GM12878 (cell line): ENCODE measurements around the gene TIMM9. TPM values are rescaled to one million over a fixed set of nuclear protein-coding genes. Genes with fewer than 3 reads are reported as not detected.

ENCODE experiments used
- ATAC-seq: fragments of 200-7000 bp; cut with Tn5 transposase; 3 replicates; pipeline ENCODE4 v1.9.1; 2020; ENCODE audit warnings: mild to moderate bottlenecking, moderate library complexity
- BruUV-seq: library from RNA; stranded (reverse); fragments of 400-500 nt; replicated peaks from 2 replicates; lab custom pipeline; 2021; lab: Mats Ljungman, UMichigan
- CTCF ChIA-PET: fragments of 300-600 bp; sonication (Branson Sonifier 250); formaldehyde crosslinking; extraction: SDS; loops from one replicate; lab custom pipeline; 2021; ENCODE audit warnings: inconsistent platforms; lab: Yijun Ruan, JAX
- POLR2A ChIA-PET: fragments of 350-600 bp; formaldehyde crosslinking; extraction: SDS; loops from one replicate; lab custom pipeline; 2021; ENCODE audit warnings: inconsistent platforms; lab: Charles Lee
- RAD21 ChIA-PET: fragments of 300-600 bp; sonication (Branson Sonifier 250); formaldehyde crosslinking; loops from one replicate; lab custom pipeline; 2023; ENCODE audit warnings: antibody characterized with exemption; ENCODE audit not compliant: unreplicated experiment; lab: Charles Lee
- SMC1A ChIA-PET: fragments of 300-600 bp; sonication (Branson Sonifier 250); formaldehyde crosslinking; loops from one replicate; lab custom pipeline; 2023; ENCODE audit not compliant: unreplicated experiment, uncharacterized antibody; lab: Charles Lee
- DNase-seq: peaks from one replicate; pipeline ENCODE4 v3.0.0-alpha.2; 2011; ENCODE audit warnings: low read depth, low spot score
- FAIRE-seq: peaks from 3 replicates; lab custom pipeline; 2011; peaks lifted over from hg19 to GRCh38; lab: Jason Lieb, UNC
- H2AFZ ChIP-seq: 2 replicates; pipeline ENCODE4 v1.6.0; 2011; ENCODE audit warnings: low read depth, low read length, control low read depth; ENCODE audit not compliant: control insufficient read depth
- H3K27ac ChIP-seq: 2 replicates; pipeline ENCODE4 v1.5.1; 2011; ENCODE audit warnings: control low read depth; ENCODE audit not compliant: control insufficient read depth, insufficient read depth
- H3K27me3 ChIP-seq, 2 experiments: replicated peaks in 1 of 2; 2 replicates each; pipeline versions ENCODE4 v1.6.0 to v1.6.1; 2011; ENCODE audit warnings: low read length in 1 of 2; ENCODE audit not compliant: control insufficient read depth in 2 of 2, insufficient read depth in 2 of 2
- H3K36me3 ChIP-seq, 2 experiments: 2 replicates each; pipeline ENCODE4 v1.5.1; 2011; ENCODE audit warnings: low read length in 1 of 2; ENCODE audit not compliant: control insufficient read depth in 2 of 2, insufficient read depth in 2 of 2
- H3K4me1 ChIP-seq: 2 replicates; pipeline ENCODE4 v1.6.1; 2011; ENCODE audit warnings: mild to moderate bottlenecking, low read length, moderate library complexity, mixed read lengths; ENCODE audit not compliant: control insufficient read depth, insufficient read depth
- H3K4me2 ChIP-seq: 2 replicates; pipeline ENCODE4 v1.6.0; 2011; ENCODE audit warnings: control low read depth; ENCODE audit not compliant: control insufficient read depth, insufficient read depth
- H3K4me3 ChIP-seq: fragments of 200-600 bp; sonication (generic); 2 replicates; pipeline ENCODE4 v1.5.1; 2016
- H3K79me2 ChIP-seq: 2 replicates; pipeline ENCODE4 v1.6.0; 2011; ENCODE audit warnings: low read length; ENCODE audit not compliant: control insufficient read depth, insufficient read depth
- H3K9ac ChIP-seq: 2 replicates; pipeline ENCODE4 v1.8.0; 2011; ENCODE audit warnings: low read length, control low read depth, mixed read lengths; ENCODE audit not compliant: control insufficient read depth, insufficient read depth
- H3K9me3 ChIP-seq: replicated peaks from 3 replicates; pipeline ENCODE4 v1.5.1; 2011; ENCODE audit warnings: mild to moderate bottlenecking, low read length; ENCODE audit not compliant: control insufficient read depth, insufficient read depth
- H4K20me1 ChIP-seq: 2 replicates; pipeline ENCODE4 v1.6.0; 2011; ENCODE audit not compliant: control insufficient read depth, insufficient read depth
- CREB1 ChIP-seq: IDR thresholded peaks from 2 replicates; pipeline ENCODE4 v1.6.1; 2012; ENCODE audit warnings: low read depth, mild to moderate bottlenecking, inconsistent platforms
- HDGF ChIP-seq: fragments of 450-650 bp; IDR thresholded peaks from 2 replicates; pipeline ENCODE4 v1.6.1; 2016; ENCODE audit warnings: antibody characterized with exemption
- KLF5 ChIP-seq: fragments of 450-650 bp; IDR thresholded peaks from 2 replicates; pipeline ENCODE4 v1.6.1; 2014; ENCODE audit warnings: mild to moderate bottlenecking; ENCODE audit not compliant: partially characterized antibody
- MTA3 ChIP-seq: IDR thresholded peaks from 2 replicates; pipeline ENCODE4 v1.6.1; 2012; ENCODE audit warnings: low read length, inconsistent platforms, borderline replicate concordance
- PML ChIP-seq: IDR thresholded peaks from 2 replicates; pipeline ENCODE4 v1.6.1; 2012; ENCODE audit warnings: low read length, inconsistent platforms
- POLR2AphosphoS5 ChIP-seq: IDR thresholded peaks from 2 replicates; pipeline ENCODE4 v1.6.1; 2011; ENCODE audit warnings: mild to moderate bottlenecking, low read length, inconsistent platforms
- SIN3A ChIP-seq: IDR thresholded peaks from 2 replicates; pipeline ENCODE4 v1.6.1; 2012; ENCODE audit warnings: low read depth, low read length, improper control_type of control experiment
- TBL1XR1 ChIP-seq: IDR thresholded peaks from 2 replicates; pipeline ENCODE4 v1.6.1; 2012; ENCODE audit warnings: low read depth, low read length, improper control_type of control experiment
- WGBS: methylation state at CpG from one replicate; pipeline ENCODE4 v1.1.6; 2016; ENCODE audit warnings: low lambda C conversion rate; ENCODE audit not compliant: insufficient replicate concordance, insufficient coverage; ENCODE audit errors: missing lambda C conversion rate; 5-methylcytosine and 5-hydroxymethylcytosine counted together
- in situ Hi-C: fragments of 300-500 bp; cut with MboI; formaldehyde crosslinking; loops from 9 replicates; pipeline ENCODE4 v1.14.3; 2018; ENCODE audit warnings: mixed read lengths
- intact Hi-C: fragments of 100-400 bp; cut with micrococcal nuclease; formaldehyde crosslinking; loops from one replicate; pipeline ENCODE4 v1.14.2; 2022; ENCODE audit not compliant: unreplicated experiment
- polyA plus RNA-seq, 11 experiments: library from polyadenylated mRNA; depleted of rRNA in 4 of 11; unstranded in 6 of 11; stranded (reverse) in 5 of 11; fragments of >200 nt; fragmentation: Nextera tagmentation in 4 of 11; fragmentation: Illumina TruSeq in 1 of 11; extraction: Ambion mirVana in 4 of 11; extraction: Trizol in 1 of 11; gene quantifications; 1 replicate in 1 of 11; 2 replicates in 10 of 11; pipeline versions ENCODE4 v1.2.1 to v1.2.3, GENCODE V29; 2011 to 2016; ENCODE audit warnings: inconsistent platforms in 2 of 11, missing spikeins in 2 of 11, low read depth in 1 of 11
- total RNA-seq, 4 experiments: library from RNA; depleted of rRNA in 3 of 4; stranded (reverse); fragments of >200 nt in 3 of 4; fragmentation: Illumina TruSeq in 1 of 4; extraction: Trizol in 1 of 4; gene quantifications; 2 replicates each; pipeline versions ENCODE4 v1.2.1 to v1.2.3, GENCODE V29; 2013 to 2021
- TF ChIP-seq, protein P1 (sequence below): fragments of 450-650 bp; IDR thresholded peaks from 2 replicates; pipeline ENCODE4 v1.6.1; 2016; ENCODE audit warnings: mild to moderate bottlenecking

The TIMM9 gene
- total and polyA plus RNA-seq, 10 of the 15 experiments (the other 5 are each of a cell fraction or from before 2014, with no cell fraction given): 36.6 to 116 (median 62.0) TPM

DNA sequence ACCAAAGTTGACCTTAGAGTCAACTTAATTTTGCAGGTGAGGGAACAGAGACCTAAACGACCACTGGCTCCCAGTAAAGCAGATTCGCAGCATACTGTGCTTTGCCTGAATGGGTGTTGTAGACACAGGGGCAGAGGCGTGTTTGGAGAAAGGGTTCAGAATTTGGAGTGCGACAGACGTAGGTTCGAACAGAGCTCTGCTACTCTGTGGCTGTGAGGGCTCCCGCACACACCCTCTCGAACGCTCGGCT, 31.8 kb downstream of the TIMM9 start:
- no peak overlapping the region for H3K4me3 ChIP-seq
- H3K36me3 ChIP-seq: no peaks in the 10 kb centered on the region
- peak; percentile 5 for DNase-seq
- TF ChIP-seq HDGF (peak; percentile 54; the same call in 1 of the 2 replicates), MTA3 (no peak), CREB1 (no peak), POLR2AphosphoS5 (0 out of 2 replicates have a peak, but pooled peaks have one; percentile 46), TBL1XR1 (no peak), PML (no peak), SIN3A (no peak), KLF5 (peak; percentile 23)
- TF ChIP-seq, protein P1, sequence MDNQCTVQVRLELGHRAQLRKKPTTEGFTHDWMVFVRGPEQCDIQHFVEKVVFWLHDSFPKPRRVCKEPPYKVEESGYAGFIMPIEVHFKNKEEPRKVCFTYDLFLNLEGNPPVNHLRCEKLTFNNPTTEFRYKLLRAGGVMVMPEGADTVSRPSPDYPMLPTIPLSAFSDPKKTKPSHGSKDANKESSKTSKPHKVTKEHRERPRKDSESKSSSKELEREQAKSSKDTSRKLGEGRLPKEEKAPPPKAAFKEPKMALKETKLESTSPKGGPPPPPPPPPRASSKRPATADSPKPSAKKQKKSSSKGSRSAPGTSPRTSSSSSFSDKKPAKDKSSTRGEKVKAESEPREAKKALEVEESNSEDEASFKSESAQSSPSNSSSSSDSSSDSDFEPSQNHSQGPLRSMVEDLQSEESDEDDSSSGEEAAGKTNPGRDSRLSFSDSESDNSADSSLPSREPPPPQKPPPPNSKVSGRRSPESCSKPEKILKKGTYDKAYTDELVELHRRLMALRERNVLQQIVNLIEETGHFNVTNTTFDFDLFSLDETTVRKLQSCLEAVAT: 0 out of 2 replicates have a peak, but pooled peaks have one; percentile 16
- TF ChIP-seq, all 136 proteins: peak for 4
- H3K79me2 ChIP-seq: no peaks in the 10 kb centered on the region
- H3K27me3 ChIP-seq: no peaks in the 10 kb centered on the region
- FAIRE-seq (no peak), ATAC-seq (no peak)
- 9% methylated on average over 10 of the region's 10 CpGs for WGBS
- peaks cover 4% of the 10 kb centered on the region; the same call in 1 of the 2 replicates for H3K4me1 ChIP-seq
- in situ Hi-C loops (no loop called here), intact Hi-C loops (loop anchor here (5.0 kb wide), 1 partner anchor 288 kb away; no protein-coding TSS in a partner anchor)
- SMC1A ChIA-PET: interaction anchor here (0.9 to 1.6 kb wide), 2 partner anchors 286 to 287 kb away, joined by 3 read pairs; no protein-coding TSS in a partner anchor
- BruUV-seq: no TSS peak
- no peak overlapping the region for H3K9ac ChIP-seq
- H2AFZ ChIP-seq: peak overlapping the region; percentile 92
- POLR2A ChIA-PET: no interaction called here
- H3K9me3 ChIP-seq: no peaks in the 10 kb centered on the region
- H3K27ac ChIP-seq: no peak overlapping the region
- peak overlapping the region; percentile 74 for H3K4me2 ChIP-seq
- RAD21 ChIA-PET: interaction anchor here (1.7 kb wide), 1 partner anchor 287 kb away, joined by 5 read pairs; no protein-coding TSS in a partner anchor
- CTCF ChIA-PET: interaction anchor here (0.8 to 3.0 kb wide), 13 partner anchors 9 to 287 kb away, joined by 3 to 19 read pairs (median 4); partner anchors contain the start of gene ARID4A
- no peaks in the 10 kb centered on the region for H4K20me1 ChIP-seq
